GM19463 (cell line): ENCODE results near the gene CLNK.
A peak's percentile ranks its signal among the peaks of the same experiment; 100 is the strongest.
"Not testable (repeated sequence)": the region's sequence is repeated elsewhere in the genome, so short reads cannot be mapped to it uniquely, and the experiment has no call there.

Source experiments
- ATAC-seq: cut with Tn5 transposase; IDR thresholded peaks from one replicate; pipeline ENCODE4 v1.9.1; 2021; ENCODE audit warnings: mild to moderate bottlenecking, moderate library complexity; ENCODE audit not compliant: unreplicated experiment

CLNK gene

GRCh38 chr4:10614926-10615325 is 69.6 kb downstream of the CLNK start:
- ATAC-seq, result not testable (repeated sequence)

- no peak for ATAC-seq
Measured at GRCh38 chr4:10613926-10614478, 70.6 kb downstream of the CLNK start.

GRCh38 chr4:10612476-10612875 is 72.1 kb downstream of the CLNK start:
- ATAC-seq, result no peak

GRCh38 chr4:10611673-10612072 is 72.9 kb downstream of the CLNK start:
- no peak for ATAC-seq

- no peak for ATAC-seq
Measured at GRCh38 chr4:10608501-10609219, 75.9 kb downstream of the CLNK start.

DNA sequence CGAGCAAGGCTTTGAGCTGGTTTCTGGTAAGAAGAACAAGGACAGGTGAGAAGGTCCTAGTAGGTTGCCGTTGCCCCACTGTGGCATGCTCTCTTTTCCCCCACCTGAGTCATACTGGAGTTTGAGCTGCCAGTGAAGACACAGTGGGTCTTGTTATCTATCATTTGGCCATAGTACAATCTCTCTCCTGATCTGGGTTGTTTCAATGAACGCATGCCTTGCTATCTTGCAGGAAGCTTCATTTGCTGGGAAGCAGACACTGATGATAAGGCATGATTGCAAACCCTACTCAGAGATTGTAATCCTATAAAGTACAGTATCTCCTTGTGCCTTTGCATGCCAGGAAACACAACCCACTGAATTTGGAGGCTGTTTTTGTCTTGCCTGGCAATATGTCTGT is 77.4 kb downstream of the CLNK start:
- no peak for ATAC-seq

DNA sequence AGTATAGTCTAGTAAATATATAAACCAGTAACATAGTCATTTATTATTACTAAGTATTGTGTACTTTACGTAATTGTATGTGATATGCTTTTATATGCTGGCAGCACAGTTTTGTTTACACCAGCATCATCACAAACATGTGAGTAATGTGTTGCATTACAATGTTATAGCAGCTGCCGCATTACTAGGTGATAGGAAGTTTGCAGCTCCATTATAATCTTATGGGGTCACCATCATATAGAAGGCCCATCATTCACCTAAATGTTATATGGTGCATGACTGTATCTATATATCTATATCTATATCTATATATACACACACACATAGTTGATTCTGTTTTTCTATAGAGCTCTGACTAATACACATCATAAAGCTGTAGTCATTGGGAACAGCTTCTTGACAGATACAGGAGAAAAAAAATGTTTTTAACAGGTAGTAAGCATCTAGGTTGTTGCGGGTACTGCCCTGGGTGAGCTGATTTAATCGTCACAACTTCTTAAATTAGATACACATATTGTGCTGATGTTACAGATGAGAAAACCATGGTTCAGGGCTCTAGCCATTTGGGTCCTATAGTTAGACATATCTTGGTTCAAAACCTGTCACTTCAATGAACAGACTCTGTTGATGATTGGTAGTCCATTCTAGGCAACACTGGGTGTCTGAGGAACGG is 77.9 kb downstream of the CLNK start:
- ATAC-seq, result no peak

- ATAC-seq, result no peak
Measured at GRCh38 chr4:10605746-10606482, 78.7 kb downstream of the CLNK start.

- ATAC-seq, result no peak
Measured at GRCh38 chr4:10605031-10605430, 79.5 kb downstream of the CLNK start.

DNA sequence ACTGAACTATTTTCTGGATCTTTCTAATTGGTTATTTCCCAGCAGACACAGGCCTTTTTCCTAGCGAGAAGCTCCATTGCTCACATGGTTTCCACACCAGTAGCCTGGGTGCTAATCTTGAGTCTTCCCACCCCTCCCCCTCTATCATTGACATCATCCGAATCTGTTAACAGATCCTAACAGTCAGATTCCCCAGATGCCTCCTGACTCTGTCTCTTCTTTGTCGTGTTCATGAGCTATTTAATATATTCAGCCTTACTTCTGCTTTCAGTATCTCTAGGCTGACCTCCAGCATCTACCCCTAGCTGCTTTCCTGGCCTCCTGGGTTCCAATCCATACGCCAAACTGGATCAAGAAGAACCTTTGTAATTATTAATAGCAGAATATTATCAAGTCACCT is 85.0 kb downstream of the CLNK start:
- ATAC-seq, result peak; percentile 71

DNA sequence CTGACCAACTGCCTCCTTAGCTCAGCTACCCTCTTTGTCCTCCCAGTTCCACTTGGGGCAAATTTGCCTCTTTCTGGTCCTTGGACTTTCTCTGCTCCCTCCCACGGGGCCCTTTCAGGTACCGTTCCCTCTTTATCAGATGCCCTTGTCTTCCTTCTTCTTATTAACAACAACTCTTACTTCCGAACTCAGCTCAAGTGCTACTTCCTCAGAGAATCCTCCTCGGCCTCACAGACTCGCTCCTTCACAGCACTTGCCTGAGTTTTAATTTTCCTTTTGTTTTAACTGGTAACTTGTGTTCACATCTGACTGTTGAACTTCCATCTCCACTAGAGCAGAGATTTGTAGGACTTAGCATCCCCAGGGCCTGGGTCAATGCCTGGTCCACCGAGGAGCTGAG is 85.7 kb downstream of the CLNK start:
- no peak for ATAC-seq

DNA sequence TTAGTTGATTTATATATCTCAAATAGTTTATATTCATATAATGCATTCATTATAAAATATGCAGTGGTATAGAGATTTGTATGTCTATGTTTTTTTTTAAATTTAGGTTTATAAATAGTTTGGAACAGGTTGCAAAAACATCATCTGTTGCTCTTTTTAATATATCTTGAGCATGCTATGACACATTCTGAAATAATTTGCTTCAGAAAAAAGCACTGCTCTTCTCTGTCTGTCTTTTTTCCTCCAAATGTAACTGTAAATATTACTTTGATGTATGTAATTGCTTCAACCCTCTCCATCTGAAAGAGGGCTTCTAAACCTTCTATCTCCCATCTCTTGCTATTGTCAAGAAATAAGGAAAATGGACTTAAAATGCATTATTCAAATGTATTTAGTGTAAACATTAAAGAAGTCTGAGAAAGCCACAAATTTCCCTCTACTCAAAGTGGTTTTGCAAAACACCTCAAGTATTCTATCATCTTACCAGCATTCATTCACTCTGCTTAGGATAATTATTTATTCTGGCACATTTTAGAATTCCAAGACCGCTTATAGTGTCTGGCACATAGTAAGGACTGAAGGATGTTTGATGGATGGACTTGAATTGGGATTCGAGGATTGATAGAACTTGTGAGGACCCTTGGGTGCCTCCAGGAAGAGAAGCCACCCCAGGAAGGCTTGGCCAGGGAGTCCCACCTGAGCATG is 87.8 kb downstream of the CLNK start:
- no peak for ATAC-seq

GRCh38 chr4:10593130-10593529 is 91.4 kb downstream of the CLNK start:
- no peak for ATAC-seq

DNA sequence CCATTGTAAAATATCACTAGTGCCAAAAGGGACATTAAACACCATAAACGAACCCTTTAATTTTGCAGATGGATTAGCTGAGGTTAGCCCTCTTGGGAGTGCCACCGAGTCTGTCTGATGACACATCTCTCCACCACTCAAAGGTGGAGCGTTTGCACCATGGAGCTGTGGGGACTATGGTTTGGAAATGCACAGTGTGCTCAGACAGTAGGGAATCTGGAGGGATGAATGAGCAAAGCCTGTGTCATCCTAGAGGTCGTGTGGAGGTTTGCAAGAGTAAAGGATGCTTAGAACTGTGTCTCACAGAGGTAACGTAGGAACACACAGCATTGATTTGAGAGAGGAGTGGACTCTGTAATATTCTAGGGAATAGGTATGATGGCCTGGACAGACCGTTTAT is 93.7 kb downstream of the CLNK start:
- ATAC-seq, result no peak

GRCh38 chr4:10589799-10590198 is 94.8 kb downstream of the CLNK start:
- ATAC-seq, result no peak

GRCh38 chr4:10589321-10589720 is 95.2 kb downstream of the CLNK start:
- ATAC-seq, result no peak

- ATAC-seq, result no peak
Measured at GRCh38 chr4:10587697-10588096, 96.9 kb downstream of the CLNK start.

DNA sequence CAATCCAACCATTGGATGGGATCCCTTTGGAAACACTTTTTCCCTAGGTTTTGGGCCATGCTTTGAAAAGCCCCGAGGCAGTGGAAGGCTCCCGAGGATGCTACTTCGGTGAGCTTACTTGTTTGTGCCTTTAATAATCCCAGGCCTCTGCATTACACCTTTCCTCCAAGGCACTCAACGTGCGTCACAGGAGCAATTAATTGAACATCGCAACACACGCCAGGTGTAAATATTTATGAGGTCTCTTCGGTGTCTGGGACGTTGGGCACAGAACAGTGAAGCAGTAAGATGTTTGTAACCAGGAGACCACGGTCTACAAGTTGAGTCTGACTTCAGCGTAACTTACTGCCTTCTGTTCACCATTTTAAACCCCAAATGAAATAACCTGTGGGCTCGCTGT is 97.3 kb downstream of the CLNK start:
- no peak for ATAC-seq

DNA sequence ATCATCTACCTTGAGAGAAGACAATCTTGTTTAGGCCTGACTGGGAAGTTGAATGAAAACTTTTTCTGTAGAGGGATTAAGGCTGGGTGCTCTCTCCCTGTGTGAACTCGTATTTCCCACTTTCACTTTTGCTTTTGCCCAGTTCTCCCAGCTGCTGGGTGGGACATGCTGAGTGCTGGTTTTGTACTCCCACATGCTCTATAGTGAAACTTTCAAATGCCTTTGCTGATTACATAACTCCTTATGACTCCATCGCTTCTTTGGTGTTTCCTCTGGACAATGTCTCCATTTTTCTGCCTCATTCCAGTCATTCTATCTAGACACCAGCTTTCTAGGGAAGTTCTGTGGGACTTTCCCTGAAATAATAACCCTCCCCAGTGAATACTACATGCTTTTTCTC is 100.5 kb downstream of the CLNK start:
- ATAC-seq, result peak; percentile 56

DNA sequence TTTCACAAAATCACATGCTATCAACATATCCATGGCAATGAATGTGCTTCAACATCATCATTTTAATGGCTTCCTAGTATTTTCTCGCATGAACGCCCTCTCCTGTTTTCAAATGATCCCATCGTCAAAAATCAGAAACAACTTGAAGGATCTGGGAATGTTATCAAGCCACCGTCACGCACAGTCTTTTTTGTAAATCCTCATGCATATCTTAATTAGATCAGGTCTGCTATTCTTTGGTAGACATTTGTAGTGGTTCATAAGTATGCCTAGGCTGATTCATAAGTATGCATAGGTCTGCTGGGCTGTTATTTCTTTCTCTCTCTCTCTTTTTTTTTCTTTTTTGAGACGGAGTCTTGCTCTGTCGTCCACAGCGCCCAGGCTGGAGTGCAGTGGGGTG is 101.6 kb downstream of the CLNK start:
- ATAC-seq, result no peak

- ATAC-seq, result no peak
Measured at GRCh38 chr4:10582059-10582686, 102.4 kb downstream of the CLNK start.
